A204.1 (cell line): ENCODE results near the gene N4BP2.
A peak's percentile ranks its signal among the peaks of the same experiment; 100 is the strongest.
"Not testable (repeated sequence)": the region's sequence is repeated elsewhere in the genome, so short reads cannot be mapped to it uniquely, and the experiment has no call there.

Experiments
- FAIRE-seq: peaks from 2 replicates; lab custom pipeline; 2012; peaks lifted over from hg19 to GRCh38; lab: Jason Lieb, UNC

The N4BP2 gene

DNA sequence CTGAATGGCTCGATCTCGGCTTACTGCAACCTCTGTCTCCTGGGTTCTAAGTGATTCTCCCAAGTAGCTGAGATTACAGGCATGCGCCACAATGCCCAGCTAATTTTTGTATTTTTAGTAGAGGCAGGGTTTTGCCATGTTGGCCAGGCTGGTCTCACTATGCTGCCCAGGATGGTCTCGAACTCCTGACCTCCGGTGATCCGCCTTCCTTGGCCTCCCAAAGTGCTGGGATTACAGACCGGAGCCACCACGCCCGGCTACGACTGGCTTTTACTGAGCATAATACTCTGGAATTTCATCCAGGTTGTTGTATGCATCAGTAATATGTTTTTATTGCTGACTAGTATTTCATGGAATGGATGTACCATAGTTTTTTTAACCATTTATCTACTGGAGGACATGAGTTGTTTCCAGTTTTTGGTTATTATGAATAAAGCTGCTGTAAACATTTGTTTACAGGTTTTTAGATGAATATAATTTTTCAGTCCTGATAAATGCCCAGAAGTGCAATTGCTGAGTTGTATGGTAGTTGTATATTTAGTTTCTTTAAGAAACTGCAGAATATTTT lies 31.2 kb downstream of the N4BP2 start:
- FAIRE-seq: no peak

DNA sequence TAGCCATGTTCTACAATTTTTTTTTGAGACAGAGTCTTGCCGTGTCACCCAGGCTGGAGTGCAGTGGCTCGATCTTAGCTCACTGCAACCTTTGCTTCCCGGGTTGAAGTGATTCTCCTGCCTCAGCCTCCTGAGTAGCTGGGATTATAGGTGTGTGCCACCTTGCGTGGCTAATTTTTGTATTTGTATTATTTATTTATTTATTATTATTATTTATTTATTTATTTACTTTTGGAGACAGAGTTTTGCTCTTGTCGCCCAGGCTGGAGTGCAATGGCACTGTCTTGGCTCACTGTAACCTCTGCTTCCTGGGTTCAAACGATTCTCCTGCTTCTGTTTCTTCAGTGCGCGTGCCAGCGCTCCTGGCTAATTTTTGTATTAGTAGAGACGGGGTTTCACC lies 36.8 kb downstream of the N4BP2 start:
- FAIRE-seq: not testable (repeated sequence)

DNA sequence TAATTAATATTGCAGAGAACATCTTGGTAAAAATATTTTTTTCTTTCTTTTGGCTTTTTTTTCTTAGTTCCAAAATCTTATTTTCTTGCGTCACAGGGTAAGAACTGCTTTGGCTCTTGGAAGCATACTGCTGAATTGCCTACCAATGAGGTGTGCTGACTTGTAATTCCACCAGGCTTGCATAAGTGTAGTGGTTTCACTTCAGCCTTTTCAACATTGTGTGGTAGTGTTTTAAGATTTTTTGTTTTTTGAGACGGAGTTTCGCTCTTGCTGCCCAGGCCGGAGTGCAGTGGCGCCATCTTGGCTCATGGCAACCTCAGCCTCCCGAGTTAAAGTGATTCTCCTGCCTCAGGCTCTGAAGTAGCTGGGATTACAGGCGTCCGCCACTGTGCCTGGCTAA lies 42.4 kb downstream of the N4BP2 start:
- FAIRE-seq: no peak

DNA sequence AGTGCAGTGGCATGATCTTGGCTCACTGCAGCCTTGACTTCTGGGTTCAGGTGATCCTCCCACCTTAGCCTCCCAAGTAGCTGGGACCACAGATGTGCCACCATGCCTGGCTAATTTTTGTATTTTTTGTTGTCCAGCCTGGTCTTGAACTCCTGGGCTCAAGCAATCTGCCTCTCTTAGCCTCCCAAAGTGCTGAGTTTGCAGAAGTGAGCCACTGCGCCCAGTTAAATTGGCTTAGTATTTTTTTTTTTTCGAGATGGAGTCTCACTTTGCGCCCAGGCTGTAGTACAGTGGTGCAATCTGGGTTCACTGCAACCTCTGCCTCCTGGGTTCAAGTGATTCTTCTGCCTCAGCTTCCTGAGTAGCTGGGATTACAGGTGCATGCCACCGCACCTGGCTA lies 50.5 kb downstream of the N4BP2 start:
- not testable (repeated sequence) for FAIRE-seq

DNA sequence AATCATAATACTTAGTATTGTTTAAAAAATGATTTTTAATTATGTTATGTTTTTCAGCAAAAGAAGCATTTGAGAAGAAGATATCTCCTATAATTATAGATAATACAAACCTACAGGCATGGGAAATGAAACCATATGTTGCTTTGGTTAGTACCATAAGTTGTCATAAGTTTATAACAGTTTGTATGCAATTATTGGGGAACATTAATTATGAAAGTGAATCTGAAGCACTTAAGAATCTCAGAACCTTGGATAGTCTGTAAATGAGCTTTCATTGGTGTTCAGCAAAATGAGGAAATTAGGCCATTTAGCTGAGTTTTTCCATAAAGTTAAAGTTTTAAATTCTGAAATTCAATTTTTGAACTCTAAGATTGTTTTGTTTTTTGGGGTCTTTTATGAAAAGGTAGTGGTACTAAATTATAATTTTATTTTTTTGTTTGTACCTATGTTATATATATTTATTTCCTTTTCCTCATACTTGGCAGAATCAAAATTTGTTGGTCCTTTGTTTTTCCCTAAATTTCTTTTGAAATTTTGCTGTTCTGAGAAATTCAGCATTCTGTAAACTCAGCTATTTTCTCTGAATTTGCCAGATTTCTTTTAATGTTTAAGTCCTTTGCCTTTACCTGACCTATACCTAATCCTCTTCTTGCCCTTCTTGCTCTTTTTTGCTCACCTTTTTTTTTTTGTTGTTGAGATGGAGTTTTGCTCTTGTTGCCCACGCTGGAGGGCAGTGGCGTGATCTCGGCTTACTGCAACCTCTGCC lies 55.6 kb downstream of the N4BP2 start:
- FAIRE-seq: peak; percentile 51

DNA sequence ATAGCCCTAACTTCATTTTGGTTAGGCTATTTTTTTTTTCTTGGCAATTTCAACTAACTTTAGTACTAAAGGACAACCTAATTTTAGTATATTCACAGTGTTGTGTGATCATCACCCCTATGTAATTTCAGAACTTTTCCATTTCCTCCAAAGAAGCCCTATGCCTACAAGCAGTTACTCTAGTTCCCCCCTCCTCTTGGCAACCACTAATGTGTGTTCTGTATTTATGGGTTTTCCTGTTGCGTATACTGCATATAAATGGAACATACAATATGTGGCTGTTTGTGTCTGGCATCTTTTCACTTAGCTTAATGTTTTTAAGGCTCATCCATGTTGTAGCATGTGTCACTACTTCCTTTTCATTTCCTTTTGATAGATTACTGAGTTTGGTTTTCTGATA lies 57.6 kb downstream of the N4BP2 start:
- no peak for FAIRE-seq

DNA sequence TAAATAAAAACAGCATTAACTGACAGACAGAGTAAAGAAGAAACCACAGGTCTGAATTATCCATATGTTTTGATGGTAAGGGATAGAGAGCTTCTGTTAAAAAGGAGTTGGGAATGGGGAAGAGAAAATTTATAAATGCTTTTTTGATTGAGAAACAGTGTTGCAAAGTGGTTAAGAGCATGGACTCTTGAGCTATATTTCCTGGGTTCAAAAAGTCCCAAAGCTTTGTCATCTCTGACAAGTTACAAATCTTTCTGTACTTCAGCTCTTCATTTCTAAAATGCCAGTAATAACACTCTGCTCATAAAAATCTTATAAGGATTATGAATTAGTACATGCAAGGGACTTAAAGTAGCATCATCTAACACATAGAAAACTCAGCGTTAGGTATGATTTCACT lies 62.2 kb downstream of the N4BP2 start:
- FAIRE-seq: no peak

DNA sequence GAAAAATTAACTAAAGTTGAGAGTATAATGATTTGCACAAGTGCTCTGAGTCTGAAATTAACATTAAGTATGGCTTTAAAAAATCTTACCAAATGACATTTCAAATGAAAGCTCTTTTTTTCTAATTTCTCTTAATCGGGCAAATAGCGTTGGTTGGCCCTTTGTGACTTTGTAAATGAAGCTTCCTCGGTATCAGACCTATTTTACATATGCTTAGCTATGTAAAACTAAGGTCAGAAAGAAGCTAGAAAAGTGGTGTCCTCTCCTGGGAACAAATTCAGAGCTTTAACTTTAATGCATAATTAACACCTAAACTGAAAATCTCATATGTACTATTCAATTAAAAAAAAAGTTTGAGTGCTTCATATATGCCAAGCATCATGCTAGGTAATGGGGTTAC lies 62.7 kb downstream of the N4BP2 start:
- FAIRE-seq: no peak

DNA sequence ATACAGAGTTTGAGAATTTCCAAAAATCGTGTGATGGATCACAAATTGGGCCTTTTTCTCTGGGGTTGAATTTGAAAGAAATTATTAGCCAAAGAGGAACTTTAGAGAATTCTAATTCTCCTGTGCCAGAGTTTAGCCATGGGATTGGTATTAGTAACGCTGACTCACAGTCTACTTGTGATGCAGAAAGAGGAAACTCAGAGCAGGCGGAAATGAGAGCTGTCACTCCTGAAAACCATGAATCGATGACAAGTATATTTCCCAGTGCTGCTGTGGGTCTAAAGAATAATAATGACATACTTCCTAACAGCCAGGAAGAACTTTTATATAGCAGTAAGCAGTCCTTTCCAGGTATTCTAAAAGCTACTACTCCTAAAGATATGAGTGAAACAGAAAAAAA lies 64.9 kb downstream of the N4BP2 start:
- no peak for FAIRE-seq

DNA sequence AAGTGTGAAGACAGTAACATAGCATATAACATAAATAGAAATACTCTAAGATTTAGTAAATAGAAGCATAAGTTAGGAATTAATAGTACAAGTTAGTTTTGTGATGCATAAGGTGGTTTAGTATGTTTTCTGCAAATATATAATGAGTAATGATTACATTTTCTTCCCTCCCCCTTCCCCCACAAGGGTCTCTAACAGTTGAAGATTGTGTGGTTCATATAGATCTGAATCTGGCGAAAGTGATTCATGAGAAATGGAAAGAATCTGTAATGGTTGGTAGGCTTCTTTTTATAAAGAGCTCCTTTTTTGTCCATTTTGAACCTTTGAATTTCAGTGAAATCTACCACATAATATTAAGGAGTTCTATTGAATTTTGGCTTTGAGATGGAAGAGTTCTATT lies 66.3 kb downstream of the N4BP2 start:
- FAIRE-seq: no peak

DNA sequence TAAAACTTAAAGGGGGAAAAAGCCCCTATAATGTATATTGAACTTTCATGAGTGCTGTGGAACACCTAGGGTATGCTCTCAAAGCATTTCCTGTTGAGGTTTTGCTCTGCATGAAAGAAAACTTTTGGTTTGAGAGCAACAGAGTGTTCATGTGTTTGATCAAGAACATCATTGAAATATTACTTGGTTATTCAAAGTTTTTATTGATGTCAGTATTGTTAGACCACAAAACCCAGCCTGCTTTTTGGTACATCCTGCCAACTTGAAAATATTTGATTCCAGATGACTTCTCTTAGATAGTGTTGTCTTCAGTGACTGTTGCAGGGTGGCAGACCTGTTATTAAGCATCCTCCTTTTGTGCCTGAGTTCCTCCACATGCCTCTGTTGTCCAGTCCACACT lies 68.0 kb downstream of the N4BP2 start:
- FAIRE-seq: no peak

DNA sequence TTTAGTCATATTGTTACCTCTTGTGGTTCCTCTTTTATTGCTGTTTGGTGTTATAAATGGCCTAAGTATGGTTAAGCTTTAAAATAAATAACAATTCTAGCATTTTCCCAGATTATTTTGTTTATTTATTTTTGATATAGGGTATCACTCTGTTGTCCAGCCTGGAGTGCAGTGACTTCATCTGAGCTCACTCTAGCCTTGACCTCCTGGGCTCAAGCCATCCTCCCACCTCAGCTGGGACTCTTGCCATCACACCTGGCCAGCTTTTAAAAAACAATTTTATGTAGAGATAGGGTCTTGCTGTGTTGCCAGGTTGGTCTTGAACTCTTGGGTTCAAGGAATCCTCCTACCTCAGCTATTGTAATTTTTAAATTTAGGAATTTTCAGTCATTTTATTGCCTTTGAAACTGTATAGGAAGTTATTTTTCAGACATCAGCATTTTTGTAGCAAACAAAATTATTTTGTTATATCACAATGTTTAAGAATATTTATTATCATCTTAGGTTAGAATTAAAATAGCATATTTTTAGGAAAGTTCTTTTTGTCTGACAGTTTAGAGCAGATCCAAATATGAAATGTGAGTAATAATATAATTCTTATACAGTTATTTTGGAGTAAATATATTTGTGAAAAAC lies 73.9 kb downstream of the N4BP2 start:
- FAIRE-seq: peak; percentile 14

DNA sequence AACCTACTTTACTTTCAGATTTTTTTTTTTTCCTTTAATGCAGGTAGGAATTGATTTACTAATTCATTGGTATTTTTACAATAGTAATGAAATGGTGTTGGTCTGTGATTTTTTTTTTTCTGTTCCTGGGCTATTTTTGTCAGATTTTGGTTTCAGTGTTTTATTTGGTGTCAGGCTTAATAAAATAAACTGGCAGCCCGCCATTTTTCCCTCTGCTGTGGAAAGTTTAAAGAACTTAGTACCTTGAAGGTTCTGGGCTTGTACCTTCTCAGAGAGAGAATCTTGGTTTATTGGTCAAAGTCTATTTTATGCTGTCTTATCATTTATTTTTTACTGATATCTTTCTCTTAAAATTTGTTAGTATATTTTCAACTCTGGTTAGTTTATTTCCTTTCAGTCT lies 76.2 kb downstream of the N4BP2 start:
- peak; percentile 69 for FAIRE-seq

DNA sequence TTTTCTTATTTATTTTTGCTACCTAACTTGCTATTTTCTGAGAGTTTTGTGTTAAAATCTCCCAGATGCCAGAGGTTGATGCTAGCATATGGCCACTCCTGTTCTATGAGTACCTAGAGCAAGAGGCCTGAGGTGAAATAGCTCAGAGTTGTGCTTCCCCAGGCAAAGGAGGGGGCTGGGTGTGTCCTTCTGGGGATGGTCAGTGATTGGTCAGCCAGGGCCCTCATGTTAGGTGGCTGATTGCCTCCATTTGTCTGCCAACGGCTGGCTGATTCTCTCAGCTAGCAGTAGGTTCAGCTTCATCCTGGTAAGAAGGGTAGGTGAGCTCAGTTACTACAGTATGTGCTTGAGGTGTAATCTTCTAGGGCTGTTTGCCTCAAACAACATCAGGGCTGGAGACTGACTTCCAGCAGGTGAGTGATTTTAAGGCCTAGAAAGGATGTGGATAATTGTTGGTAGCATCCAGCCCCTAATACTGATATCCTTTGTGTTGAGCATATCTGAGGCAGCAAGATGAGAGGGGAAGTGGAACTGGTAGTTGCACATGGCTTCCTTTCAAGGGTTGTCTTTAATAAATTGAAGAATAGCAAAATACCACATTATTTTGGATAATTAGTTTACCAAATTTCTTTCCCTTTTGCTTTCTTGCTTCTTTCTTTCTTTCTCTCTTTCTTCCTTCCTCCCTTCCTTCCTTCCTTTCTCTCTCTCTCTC lies 77.7 kb downstream of the N4BP2 start:
- FAIRE-seq: no peak

DNA sequence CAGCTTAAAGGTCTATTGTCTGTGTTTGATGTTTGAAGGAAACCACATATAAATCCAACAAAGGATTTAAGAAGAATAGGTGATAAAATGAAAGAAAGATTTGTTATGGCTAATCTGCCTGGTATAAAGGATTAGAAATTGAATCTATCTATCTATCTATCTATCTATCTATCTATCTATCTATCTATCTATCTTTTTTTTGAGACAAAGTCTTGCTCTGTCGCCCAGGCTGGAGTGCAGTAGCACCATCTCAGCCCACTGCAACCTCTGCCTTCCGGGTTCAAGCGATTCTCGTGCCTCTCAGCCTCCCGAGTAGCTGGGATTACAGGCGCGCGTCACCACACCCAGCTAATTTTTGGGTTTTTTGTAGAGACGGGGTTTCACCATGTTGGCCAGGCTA lies 79.6 kb downstream of the N4BP2 start:
- FAIRE-seq: not testable (repeated sequence)

DNA sequence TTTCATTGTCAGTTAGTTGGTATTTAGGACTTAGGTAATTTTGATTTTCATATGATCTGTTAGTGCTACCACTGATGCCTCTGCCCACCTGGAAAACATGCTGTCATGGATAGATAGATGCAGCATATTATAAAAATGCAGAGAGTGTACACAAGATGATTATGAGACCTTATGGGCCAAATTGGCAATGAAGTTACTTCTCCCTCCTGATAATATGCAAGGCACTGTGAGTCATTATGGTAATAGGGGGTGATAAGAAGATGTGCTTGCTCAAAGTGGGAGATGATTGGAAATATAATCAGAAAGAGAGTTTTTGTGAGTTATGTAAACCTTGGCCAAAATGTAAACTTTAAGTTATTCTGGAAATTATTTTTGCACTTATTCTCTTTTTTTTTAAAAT lies 83.5 kb downstream of the N4BP2 start:
- FAIRE-seq: no peak

DNA sequence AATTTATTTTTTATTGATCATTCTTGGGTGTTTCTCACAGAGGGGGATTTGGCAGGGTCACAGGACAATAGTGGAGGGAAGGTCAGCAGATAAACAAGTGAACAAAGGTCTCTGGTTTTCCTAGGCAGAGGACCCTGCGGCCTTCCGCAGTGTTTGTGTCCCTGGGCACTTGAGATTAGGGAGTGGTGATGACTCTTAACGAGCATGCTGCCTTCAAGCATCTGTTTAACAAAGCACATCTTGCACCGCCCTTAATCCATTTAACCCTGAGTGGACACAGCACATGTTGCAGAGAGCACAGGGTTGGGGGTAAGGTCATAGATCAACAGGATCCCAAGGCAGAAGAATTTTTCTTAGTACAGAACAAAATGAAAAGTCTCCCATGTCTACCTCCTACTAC lies 83.9 kb downstream of the N4BP2 start:
- not testable (repeated sequence) for FAIRE-seq

DNA sequence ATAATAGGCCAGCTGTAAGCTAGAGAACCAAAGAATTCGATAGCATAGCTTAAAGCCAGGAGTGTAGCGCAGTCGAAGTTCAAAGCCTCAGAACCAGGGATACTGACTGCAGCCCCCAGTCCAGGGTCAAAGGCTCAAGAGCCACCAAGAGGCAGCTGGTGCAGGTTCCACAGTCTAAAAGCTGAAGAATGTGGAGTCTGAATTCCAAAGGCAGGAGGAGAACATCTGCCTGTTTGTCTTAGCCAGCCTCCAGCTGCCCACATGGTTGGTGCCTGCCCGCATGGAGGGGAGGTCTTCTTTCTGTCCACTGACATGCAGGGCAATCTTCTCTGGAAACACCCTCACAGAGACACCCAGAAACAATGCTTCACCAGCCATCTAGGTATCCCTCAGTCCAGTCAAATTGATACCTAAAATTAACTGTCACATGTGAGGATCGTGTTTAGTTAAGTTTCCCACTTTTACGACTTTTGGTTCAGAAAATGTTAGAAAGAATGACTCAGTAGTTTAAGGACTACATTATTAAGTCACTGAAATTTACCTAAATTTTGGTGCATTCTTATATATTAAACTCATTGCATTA lies 87.4 kb downstream of the N4BP2 start:
- no peak for FAIRE-seq

DNA sequence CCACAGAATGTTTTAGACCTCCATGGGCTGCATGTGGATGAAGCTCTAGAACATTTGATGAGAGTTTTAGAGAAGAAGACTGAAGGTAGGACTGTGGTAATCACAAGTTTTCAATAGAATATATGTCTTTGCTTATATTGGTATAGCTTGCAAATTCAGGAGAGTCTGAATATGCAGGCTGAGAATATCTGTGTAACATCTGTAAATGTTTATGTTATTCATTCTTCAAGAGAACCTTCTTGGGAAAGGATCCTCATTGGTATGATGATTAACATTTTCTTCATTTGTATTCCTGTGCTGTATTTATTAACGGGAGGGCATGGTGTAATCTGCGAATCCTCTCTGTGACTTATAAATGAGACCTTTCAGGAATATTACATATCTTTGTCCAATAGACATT lies 88.1 kb downstream of the N4BP2 start:
- FAIRE-seq: no peak

DNA sequence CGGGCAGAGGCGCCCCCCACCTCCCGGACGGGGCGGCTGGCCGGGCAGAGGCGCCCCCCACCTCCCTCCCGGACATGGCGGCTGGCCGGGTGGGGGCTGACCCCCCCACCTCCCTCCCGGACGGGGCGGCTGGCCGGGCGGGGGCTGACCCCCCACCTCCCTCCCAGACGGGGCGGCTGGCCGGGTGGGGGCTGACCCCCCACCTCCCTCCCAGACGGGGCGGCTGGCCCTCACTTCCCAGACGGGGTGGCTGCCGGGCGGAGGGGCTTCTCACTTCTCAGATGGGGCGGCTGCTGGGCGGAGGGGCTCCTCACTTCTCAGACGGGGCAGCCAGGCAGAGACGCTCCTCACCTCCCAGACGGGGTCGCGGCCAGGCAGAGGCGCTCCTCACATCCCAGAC lies 90.8 kb downstream of the N4BP2 start:
- not testable (repeated sequence) for FAIRE-seq

DNA sequence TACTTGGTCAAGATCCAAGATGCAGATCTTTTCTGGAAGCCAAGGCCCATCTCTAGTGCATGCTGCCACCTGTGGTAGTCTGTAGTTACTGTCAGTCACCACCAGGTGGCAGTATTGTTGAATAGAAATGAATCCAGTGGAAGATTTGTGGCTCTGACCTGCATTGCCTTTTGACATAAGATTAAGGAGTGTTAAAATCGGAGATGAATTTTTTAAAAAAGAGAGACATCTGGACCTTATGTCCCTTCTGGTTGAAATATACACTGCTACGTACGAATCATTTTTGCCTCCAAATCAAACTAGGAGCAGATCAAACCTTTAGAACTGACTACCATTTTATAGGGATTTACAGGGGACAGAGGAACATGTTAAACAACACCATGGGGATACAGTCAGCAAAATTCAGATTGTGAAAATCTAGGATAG lies 93.3 kb downstream of the N4BP2 start:
- FAIRE-seq: peak; percentile 91

DNA sequence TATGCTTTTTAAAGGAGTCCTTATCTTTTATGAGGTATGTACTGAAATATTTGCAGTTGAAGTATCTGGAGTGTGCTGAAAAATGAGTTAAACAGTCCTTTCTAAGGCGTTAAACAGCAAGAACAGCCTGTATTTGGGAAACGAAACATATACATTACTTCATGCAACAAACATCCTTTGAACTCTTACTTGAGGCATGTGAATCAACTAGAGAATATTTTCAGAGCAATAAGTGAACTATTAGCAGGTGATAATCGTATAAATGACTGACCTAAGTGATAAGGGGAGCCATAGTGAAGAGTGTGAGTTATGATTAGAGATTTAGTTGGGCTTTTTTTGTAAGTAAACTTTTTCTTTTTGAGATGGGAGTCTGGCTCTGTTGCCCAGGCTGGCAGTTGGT lies 94.3 kb downstream of the N4BP2 start:
- no peak for FAIRE-seq

DNA sequence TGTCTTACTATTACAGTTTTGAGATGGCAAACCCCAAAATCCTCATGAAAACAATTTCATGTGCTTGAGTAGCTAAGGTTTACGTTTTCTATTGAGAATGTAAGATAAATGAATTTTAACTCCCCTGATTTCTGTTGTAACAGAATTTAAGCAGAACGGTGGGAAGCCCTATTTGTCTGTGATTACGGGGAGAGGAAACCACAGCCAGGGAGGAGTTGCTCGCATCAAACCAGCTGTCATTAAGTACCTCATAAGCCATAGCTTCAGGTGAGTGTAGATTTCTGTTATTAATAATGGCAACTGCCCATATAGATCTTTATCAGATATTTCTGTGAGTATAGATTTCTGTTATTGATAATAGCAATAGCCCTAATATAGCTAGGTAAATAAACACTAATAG lies 96.0 kb downstream of the N4BP2 start:
- FAIRE-seq: no peak
